Kidney glomerular epithelial cell (primary cell): ENCODE results near the gene LPAR2.

Experiments used
- DNase-seq: peaks from one replicate; lab custom pipeline; 2025; lab: John Stamatoyannopoulos, UW

Gene LPAR2

GRCh38 chr19:19597809-19598306, 30.2 kb downstream of the LPAR2 start:
- no peak for DNase-seq

DNA sequence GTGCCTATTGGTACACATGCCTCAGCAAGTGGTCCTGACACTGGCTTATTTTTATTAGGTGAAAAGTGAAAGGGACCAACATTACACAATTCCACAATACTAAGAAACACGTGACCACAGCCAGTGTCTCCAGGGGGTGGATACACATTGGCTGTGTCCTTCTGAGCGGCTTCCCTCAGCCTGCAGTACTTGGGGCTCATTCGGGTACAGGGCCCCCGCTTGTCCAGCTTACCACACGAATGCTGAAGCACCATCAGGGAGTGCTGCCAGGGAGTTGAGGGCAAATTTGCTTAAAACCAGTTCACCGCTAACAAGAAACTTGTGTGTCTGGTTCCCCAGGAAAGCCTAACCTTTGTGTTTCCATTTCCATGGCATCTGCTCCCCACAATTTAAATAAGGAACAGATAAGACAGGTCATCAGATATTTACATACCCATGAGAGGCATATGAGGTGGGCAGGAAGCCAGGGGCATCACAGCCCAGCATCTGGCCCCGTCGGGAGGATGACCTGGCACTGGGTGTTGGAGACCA, 32.8 kb downstream of the LPAR2 start:
- DNase-seq, result no peak

- DNase-seq, result no peak
These were observed 33.6 kb downstream of the LPAR2 start for GRCh38 chr19:19594381-19594780.

DNA sequence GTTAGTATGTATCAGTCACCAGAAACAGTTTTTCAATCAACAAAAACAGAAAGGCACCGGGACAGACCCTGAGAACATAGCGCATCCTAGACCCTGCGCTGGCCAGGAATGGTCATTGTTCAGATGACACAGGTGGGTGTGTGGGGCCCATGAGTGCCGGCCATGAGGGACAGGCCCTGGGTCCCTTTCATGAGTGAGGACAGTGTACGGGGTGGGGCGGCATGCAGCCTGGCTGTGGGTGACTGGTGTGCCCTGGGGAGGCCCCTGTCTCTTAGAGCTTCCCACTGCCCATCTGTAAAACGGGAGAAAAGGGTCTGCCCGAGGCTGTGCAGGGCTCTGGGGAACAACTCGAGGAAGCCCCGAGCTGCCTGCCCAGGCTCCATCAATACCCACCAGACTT, 35.3 kb downstream of the LPAR2 start:
- DNase-seq, result no peak

GRCh38 chr19:19591133-19591825, 36.7 kb downstream of the LPAR2 start:
- DNase-seq, result peak; percentile 71

GRCh38 chr19:19588546-19588945, 39.5 kb downstream of the LPAR2 start:
- DNase-seq, result no peak

- DNase-seq, result no peak
These were observed 40.2 kb downstream of the LPAR2 start for GRCh38 chr19:19587771-19588170.

DNA sequence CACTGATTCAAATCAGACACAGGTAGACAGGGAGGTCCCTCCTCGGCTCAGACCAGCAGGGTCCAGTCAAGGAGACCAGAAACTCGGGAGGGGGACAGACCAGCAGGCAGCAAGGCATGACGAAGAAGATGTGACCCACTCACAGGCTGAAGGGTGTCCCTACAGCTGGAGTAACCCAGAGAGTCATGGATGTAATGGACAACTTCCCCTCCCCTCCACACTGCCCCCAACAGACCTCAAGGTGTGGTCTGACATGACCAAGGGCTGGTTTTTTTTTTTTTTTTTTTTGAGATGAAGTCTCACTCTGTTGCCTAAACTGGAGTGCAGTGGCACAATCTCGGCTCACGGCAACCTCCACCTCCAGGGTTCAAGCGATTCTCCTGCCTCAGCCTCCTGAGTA, 43.7 kb downstream of the LPAR2 start:
- DNase-seq, result no peak

DNA sequence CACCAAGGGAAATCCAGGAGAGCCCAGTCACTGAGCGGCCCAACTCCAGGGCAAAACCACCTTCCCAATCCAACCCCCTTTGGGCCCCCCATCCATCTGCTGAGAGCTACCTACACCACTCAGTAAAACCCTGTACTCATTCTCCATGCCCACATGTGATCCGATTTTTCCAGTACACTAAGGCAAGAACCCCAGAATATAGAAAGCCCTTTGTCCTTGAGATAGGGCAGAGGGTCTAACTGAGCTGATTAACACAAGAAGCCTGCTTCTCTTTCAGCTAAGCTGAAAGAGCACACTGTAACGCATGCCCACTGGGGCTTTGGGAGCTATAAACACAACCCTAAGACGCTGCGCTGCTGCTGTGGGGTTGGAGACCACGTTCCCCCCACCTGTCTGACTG, 45.5 kb downstream of the LPAR2 start:
- DNase-seq, result no peak

GRCh38 chr19:19581391-19581790, 46.6 kb downstream of the LPAR2 start:
- DNase-seq, result no peak

DNA sequence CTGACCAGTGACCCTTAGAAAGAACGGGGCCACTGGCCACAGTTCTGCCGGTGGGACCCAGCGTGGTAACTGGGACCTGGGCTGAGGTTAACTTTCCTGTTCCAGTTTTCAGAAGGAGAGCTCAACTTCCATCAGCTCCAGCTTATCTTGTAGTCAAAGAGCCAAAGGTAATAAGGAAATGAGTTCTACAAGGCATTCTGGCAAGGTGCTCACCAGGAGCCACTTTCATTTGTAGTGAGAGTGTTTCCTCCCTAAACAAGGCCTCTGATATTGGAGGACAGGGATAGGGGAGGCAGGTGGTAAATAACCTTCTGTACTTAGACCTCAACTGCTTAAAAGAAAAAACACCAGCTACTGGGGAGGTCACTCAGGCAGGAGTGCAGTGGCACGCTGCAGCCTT, 47.6 kb downstream of the LPAR2 start:
- no peak for DNase-seq

DNA sequence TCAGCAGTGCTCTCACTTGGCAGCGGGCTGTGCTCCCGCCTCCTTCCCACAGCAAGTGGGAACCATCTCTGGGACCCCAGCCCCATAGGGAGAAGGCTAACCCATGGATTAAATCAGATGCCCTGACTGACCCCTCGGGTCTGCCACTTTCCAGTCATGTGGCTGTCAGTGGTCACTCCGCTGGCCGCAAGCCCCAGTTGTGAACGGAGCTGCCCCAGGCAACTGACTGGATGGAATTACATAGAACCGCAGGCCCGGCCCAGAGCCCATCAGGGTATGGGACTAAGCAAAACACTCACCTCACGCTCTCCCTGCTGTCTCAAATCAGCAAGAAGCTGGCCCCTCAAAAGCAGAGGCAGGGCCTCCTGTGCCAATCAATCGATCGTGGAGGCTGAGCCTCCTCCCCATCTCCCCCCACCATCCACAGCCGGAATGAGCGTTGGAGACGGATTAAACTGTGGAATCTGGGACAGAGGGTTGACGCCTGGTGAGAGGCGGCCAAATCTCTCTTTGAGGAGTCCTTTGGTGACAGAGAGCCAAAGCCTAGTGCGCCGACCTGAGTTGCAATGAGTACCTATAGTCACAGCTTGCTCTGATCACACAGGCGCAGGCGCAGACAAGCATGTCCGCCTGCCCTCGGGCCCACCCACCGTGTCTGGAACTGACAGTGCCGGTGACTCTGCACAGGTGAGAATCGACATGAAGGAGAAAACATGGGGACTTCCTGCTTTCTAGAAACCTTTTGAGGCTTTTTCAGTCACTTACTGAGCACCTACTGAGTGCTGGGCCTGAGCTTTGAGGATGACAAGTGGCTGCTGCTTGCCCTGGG, 48.3 kb downstream of the LPAR2 start:
- no peak for DNase-seq

DNA sequence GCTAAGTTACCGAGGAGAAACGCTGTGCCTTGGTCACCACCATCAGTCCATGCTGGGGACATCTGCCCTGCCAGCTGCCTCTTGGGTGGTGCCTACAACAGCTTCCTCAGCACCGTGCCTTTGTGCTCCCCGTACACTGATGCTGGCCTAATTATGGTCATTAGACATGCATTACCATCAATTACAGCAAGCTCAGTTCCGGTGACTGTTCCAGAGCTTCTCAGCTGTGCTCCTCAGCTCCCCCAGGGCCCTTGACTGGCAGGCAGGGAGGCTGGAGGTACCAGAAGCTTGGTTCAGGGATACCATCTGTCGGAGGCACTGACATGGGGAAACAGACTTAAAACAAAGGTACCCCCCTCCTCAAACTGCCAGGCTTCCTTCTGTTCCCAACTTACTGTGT, 49.8 kb downstream of the LPAR2 start:
- no peak for DNase-seq

- DNase-seq, result no peak
These were observed 52.6 kb downstream of the LPAR2 start for GRCh38 chr19:19575411-19575810.
